GM21515 (cell line): Measurements from ENCODE around the gene KRTAP5-1.
A peak's percentile ranks its signal among the peaks of the same experiment; 100 is the strongest.

Experiments used
- ATAC-seq: cut with Tn5 transposase; IDR thresholded peaks from one replicate; pipeline ENCODE4 v1.9.1; 2021; ENCODE audit not compliant: unreplicated experiment

KRTAP5-1 gene

GRCh38 chr11:1572197-1573076 lies 12.6 kb downstream of the KRTAP5-1 start, which contains the start of gene DUSP8:
DUSP8 (minus strand) TSS chr11:1572271; CDS start chr11:1565826, 6,445 bp downstream.
- ATAC-seq, result peak; percentile 49

DNA sequence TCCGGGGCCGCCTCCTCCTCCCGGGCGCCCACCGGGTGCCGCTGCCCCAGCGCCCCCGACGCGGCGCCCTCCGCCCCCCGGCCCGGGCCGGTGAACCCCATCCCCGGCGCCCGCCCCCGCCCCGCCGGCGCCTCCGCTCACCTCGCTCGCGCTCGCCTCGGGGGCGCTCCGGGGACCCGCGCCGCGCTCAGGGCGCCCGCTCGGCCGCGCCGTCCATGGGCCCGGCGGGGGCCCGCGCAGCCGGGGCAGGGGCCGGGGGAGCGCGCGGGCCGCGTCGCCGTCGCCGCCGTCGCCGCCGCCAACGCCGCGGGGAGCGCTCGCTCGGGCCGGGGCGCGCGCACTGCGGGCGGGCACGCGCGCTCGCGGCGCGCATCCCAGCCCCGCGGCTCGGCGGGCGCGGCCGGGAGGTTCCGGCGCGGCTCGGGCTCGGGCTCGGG lies 13.3 kb downstream of the KRTAP5-1 start:
- no peak for ATAC-seq

GRCh38 chr11:1570896-1571759 lies 14.0 kb downstream of the KRTAP5-1 start:
- no peak for ATAC-seq

DNA sequence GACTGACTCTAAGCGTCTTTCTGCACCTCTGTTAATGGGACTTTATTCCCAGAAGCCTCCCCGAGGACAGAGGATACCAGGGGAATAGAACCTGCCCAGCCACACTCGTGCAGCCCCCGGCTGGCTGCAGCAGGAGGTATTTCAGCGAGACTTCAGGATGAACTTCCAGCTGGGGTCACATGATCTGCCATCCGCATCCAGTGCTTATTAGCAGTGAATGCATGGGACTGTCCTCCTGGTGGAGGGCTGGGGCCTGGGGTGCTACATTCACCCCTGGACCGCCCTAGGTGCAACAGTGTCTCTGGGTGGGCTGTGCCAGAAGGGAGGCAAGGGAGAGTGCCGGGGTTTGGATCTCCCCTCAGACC lies 14.6 kb downstream of the KRTAP5-1 start:
- no peak for ATAC-seq

DNA sequence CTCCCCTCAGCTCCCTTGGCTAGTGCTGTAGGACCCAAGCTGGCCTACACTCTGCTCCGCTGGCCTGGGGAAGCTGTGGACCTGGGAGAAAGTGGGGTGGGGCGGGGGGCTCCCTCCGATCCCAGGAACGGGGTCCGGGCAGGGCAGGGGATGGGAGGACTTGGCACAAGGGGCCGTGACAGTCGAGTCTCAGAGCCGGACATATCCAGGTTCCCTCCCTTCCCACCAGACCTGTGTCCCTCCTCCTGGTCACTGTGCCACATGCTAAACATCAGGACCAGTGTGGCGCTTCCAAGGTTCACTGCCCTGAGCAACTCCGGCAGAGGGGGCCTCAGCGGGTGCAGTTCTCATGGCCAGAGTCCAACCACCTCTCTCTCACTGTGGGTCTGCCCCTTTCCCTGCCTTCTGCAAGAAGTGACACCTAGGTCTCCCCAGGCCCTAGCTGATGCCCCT lies 15.1 kb downstream of the KRTAP5-1 start:
- ATAC-seq, result no peak

DNA sequence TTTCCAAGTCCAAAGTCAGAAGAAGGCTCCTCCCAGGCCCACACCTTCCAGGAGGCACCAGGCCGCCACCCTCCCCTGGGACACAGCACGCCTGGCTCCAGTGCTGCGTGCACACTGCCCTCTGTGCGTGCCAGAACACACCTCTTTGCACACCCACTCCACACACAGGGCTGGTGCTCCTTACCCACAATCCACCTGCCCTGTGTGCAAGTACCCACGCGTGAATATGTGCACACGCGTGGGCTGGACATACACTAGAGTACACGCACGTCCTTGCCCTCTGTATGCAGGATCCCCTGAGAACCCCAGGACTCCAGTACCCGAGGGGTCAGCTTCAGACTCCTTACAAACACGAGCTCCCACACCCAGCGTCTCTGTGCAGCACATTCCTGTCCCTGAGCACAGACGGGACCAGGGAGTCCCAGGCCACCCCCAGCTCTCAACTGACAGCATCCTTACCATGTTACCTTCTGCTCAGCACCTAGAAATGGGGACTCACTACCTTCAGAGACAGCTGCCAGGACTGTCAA lies 15.8 kb downstream of the KRTAP5-1 start:
- ATAC-seq, result no peak

GRCh38 chr11:1568441-1568911 lies 16.6 kb downstream of the KRTAP5-1 start:
- no peak for ATAC-seq

- no peak for ATAC-seq
Observed at GRCh38 chr11:1567721-1568100, 17.4 kb downstream of the KRTAP5-1 start.

DNA sequence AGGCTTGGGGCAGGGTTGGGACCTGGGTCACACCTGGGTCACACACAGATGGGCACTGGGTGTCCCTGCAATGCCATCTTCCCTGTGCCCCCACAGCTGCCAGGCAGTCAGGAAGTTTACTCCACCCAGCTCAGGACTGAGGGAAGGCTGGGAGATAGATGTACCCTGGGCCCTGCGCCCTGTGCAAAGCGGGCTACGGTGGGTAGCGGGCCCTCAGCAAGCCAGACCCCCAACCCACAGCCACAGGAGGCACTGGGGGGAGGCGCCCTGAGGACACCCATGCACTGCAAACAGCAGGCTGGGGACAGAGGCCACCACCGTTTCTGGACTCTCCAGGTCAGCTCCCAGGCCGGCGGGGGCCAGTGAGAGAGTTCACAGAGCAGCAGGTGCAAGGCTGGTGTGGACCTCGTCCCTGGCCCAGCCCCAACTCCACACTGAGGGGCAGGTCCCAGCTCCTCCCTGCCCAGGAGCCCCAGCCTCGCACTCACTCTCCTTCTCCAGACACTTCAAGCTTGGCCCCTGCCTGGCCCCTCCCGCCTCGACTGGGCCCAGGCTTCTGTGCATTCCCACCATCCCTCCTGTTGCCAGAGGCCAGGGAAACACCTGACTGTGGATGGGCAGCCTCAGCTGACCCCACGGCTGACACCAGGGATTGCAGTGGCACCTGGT lies 17.9 kb downstream of the KRTAP5-1 start:
- no peak for ATAC-seq

GRCh38 chr11:1566381-1567051 lies 18.6 kb downstream of the KRTAP5-1 start:
- no peak for ATAC-seq

DNA sequence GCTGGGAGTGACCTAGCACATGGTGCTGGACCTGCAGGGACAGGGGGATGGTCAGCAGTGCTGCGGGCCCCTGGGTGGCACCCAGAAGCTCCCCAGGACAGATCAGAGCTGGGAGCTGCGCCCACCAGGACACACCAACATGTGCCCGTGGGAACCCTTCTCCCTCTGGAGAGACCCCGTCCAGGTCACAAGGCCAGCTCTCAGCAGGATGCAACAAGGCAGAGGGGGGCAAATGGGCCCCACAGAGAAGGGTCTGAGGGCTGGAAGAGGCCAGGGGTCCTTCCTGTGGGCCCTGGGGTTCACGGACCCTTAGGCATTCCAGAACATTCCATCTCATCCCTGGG lies 19.2 kb downstream of the KRTAP5-1 start:
- no peak for ATAC-seq

- no peak for ATAC-seq
Observed at GRCh38 chr11:1565173-1565903, 19.7 kb downstream of the KRTAP5-1 start.

DNA sequence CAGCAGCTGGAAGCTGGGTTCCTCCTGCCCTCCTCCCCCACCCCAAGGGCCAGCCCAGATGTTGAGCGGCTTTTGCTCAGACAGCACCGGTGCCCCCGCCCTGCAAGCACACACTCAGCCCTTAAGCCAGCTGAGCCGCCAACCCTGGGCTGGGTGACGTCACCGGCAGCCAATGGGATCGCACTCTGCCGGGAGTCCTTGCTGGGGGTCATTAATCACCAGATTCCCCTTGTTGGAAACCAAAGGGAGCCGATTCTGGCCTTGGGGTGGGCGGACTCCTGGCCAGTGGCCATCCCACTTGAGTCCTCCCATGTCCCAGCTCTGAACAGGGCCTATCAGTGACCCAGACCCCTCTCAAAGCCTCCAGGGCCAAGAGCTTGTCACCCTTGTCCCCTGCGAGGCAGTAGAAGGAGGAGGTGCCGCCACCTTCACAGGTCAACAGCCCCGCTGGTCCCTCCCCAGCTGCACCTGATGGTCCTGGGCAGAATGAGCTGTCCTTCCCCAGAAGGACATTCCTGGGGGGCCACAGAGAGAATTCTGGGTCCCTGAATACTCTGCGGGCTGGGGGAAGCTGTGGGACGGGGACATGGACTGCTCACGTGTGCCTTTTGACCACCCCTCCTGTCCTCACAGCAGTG lies 20.4 kb downstream of the KRTAP5-1 start:
- no peak for ATAC-seq

GRCh38 chr11:1563697-1564534 lies 21.2 kb downstream of the KRTAP5-1 start:
- no peak for ATAC-seq

DNA sequence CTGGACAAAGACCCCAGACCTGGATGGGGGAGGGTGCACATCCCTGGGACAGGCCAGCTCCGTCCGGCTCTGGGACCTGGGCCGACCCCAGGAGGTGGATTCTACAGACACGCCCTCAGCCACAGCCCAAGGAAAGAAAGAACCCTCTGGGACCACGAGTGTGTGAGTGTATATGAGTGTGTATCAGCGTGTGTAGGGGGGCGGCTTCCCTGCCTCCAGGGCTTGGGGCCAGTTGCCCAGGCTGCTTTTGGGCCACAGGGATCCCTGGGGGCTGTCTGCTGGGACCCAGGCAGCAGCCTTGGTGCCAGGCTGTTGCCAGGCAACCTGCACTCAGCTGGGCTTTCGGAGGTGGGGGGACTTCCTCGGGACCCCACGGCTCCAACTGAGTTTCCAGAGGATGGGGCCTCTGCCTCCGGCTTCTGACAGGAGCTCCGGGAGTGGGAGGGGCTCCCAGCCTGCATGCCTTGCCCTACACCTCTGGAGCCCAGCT lies 21.9 kb downstream of the KRTAP5-1 start:
- no peak for ATAC-seq

DNA sequence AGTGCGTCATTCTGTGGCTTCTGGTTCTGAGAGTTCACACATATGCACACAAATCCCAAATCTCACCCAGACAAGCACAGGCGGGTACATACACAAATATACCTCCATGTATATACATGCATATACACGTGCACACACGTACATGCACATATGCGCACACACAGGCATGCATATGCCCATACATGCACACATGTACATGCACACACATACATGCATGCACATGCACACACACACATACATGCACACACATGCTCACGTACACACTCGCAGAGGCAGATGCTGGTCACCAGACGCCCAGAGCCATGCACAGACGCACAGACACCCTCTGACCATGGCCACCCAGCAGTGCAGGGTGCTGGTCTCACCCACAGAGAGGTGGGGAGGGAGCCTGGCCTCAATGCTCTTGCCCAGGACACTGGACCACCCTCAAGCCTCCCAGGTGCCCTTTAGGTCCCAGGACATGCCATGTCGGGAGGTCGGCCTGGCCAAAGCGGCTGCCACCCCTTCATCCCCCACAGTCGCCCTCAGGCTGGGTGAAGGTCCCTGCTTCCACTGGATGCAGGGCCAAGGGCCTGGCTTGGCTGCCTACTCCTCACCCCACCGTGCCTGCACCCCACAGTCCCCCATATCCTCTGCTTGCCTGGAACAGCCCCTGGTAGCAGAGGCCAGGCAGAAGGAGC lies 22.5 kb downstream of the KRTAP5-1 start:
- ATAC-seq, result no peak

- ATAC-seq, result no peak
Observed at GRCh38 chr11:1561955-1562354, 23.1 kb downstream of the KRTAP5-1 start.

DNA sequence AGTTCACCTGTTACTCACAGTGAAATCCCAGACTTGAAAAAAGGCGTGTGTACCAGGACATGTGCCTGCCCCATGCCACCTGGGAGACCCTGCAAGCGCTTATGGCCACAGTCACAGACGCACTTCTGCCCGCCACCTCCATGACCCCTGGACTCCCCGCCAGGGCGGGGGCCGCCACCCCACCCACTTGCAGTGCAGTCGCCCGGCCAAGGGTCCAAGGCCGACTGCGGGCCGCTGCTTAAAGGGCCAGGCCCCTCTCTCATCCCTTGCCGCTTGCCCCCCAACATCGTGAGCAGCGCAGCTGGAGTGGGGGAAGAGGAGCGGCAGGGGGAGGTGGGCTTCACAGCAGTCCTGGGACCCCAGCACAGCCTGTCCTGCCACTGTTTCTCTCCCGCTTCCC lies 23.8 kb downstream of the KRTAP5-1 start:
- ATAC-seq, result no peak
